ENCODE results near the gene SLC6A11.

SLC6A11 gene

GRCh38 chr3:10816019-10816862 lies at the start of gene SLC6A11:
TSS of gene SLC6A11 (plus strand) at chr3:10816228. CDS start at chr3:10816266, 38 bp downstream.
- DNase-seq (ENCODE audit: low spot score), result no peak

- DNase-seq (ENCODE audit: low spot score), result no peak
Measured at GRCh38 chr3:10768708-10769394, 47.2 kb upstream of the SLC6A11 start.

- DNase-seq (ENCODE audit: low spot score), result no peak
Measured at GRCh38 chr3:10770547-10770946, 45.5 kb upstream of the SLC6A11 start.

GRCh38 chr3:10770981-10771380 lies 45.0 kb upstream of the SLC6A11 start:
- DNase-seq (ENCODE audit: low spot score), result no peak

DNA sequence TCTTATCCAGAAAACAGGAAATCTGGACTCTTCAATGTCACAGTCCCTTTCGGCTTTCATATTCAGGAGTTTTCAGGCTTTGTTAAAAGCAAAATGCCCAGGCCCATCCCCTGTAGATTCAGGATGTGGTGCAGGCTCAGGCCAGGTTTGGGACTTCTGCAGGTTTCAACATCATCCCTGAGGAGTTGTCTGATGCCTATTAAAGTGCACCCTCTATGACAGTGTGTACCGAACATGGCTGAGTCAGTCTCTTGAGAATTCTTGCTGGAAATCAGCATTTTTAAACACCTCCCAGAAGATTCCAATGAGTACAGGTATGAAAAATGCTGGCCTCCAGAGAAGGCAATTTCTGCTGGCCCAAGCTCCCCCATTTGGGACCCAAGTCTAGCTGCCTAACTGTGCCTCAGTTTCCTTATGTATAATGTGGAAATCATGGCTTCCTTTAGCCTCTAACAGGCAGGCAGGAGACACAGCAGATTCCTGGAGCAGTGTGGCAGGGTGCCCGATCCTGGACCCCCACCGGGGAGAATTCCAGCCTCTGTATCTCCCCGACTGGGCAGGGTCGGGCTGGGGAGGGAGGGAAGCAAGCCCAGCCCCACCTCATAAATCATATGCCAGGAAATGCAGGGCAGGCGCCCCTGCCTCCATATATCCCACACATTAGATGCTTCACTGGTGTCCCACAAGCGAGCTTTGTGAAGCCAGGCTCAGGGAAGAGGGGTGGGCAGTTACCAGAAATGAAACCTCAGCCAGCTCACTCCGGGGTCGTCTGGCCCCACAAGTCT lies 44.4 kb upstream of the SLC6A11 start:
- peak; percentile 6 for DNase-seq (ENCODE audit: low spot score)

GRCh38 chr3:10772271-10773161 lies 43.5 kb upstream of the SLC6A11 start:
- DNase-seq (ENCODE audit: low spot score), result peak; percentile 6

DNA sequence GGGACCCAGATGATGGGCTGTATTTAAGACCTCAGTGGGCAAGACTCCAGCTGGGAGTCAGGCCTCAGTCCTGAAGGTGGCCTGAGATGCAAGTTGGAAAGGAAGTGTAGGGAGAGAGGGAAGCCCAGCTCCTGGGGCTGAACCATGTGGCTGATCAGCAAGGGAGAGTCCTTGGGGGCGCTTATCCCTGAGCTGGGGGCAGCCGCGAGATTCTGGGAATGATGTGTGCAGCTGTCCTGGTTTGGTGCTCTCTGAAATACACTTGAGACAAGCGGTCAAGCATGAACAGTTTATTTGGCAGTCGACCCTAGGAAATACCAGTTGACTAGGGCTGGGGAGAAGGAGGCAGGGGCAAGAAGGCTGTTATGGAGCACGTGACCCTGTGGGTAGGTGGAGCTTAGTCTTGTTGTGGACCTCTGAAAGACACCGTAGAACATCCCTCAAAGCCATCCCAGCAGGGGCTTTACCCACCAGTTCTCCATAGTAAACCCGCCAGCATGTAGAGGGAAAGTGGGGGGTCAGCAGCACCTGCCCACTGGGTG lies 41.8 kb upstream of the SLC6A11 start:
- DNase-seq (ENCODE audit: low spot score), result no peak

- DNase-seq (ENCODE audit: low spot score), result no peak
Measured at GRCh38 chr3:10774825-10775224, 41.2 kb upstream of the SLC6A11 start.

- DNase-seq (ENCODE audit: low spot score), result no peak
Measured at GRCh38 chr3:10775259-10775658, 40.8 kb upstream of the SLC6A11 start.

DNA sequence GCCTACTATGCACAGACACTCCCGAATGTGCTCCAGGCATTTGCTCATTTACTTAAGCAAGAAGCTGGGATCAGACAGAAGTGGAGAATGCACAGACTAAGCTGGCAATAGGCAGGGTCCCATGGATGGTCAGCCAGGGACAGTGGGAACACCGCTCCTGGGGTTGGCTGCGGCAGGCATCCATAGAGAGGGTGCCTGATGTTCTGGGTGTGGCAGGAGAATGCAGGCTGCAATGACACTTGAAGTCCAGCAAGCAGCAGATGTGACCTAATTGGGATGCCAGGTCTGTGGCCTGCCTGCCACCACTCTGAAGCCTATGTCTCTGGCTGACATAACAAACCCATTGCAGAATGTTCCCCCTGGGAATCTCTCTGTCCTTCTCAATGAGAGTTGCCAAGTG lies 40.2 kb upstream of the SLC6A11 start:
- no peak for DNase-seq (ENCODE audit: low spot score)

DNA sequence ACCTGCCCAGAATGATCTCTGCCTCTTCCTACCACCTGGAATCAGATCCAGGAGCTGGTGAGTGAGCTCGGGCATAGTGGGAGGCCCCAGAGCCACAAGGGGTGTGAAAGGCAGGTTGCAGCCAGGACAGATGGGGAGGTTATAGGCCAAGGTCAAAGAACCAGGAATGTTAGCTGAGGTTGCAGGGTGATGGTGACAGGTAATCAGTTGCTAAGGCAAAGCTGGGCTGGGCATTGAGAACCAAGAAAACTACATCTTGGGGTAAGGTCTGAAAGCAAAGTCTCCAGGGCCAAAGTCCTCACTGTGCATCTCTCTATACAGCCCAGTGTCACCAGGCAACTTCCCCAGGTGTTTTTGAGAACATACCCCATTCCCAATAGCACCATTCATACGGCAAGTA lies 38.4 kb upstream of the SLC6A11 start:
- DNase-seq (ENCODE audit: low spot score), result no peak

DNA sequence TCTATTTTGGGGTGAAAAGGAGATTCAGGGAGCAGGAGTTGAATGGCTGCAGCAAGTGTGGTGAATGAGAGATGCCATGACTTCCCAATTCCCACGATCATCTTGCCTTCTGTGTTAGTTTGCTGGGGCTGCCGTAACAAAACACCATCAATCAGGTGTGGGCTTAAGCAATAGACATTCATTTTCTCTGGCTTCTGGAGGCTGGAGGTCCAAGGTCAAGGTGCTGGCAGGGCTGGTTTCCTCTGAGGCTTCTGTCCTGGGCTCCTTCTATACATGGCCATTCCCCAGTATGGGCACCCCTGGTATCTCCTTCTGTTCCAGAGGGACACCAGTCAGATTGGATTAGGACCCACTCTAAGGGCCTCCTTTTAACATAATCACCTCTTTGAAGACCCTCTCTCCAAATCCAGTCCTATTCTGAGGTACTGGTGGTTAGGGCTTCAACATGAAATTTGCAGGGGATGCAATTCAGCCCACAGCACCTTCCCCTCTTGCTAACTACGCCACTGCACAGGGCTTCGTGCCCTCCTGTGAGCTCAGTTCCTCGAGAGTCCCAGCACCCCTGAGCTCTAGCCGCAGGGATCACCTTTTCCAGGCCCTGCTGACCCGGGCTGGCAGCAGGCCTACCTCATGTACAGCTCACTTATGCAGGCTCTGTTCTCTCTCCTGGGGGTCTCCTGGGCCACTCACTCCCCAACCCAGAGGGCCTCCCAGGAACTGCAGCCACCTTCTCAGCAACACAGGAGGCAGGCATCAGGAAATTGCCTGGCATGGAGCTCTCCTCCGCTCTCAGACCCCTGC lies 37.3 kb upstream of the SLC6A11 start:
- DNase-seq (ENCODE audit: low spot score), result no peak

DNA sequence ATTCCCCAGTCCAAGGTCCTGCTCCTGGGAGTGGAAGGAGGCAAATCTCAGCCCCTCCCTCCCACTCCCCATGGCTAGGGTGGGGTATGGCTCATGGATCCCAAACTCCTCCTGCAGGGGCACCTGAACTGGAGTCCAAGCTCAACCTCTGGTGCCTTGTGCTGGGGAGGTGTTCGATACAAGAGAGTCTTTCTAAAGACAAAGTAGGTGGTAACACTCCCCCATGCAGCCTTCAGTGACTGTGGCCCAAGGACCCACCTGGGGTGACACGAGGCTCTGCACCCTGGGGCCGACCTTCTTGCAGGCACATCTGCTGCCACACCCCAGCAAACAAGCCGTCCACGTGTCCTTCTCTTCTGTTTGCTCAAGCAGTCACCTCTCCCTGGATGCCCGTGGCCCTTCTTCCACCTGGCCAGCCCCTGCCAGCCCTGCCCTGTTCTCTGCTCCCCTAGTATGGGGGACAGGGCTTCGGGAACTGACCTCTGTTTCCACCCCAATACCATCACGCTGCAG lies 36.7 kb upstream of the SLC6A11 start:
- no peak for DNase-seq (ENCODE audit: low spot score)

DNA sequence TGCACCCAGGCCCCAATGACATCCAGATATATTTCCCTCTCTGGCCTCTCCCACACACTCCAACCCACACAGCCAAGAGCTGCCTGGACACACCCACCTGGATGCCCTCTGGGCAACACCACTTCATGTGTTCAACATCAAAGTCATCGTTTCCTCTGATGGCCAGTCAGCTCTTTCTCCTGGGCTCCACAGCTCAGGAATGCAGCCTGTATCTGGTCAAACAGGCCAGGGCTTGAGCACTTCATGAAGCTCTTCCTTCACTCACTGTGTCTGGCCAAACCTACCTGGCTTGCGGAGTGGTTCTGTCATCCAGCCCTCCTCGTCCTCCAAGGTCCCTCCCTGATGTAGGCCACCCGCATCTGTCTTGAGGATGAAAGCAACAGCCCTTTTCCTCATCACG lies 35.8 kb upstream of the SLC6A11 start:
- DNase-seq (ENCODE audit: low spot score), result no peak

GRCh38 chr3:10780922-10781321 lies 35.1 kb upstream of the SLC6A11 start:
- DNase-seq (ENCODE audit: low spot score), result no peak

GRCh38 chr3:10781981-10782380 lies 34.0 kb upstream of the SLC6A11 start:
- no peak for DNase-seq (ENCODE audit: low spot score)

DNA sequence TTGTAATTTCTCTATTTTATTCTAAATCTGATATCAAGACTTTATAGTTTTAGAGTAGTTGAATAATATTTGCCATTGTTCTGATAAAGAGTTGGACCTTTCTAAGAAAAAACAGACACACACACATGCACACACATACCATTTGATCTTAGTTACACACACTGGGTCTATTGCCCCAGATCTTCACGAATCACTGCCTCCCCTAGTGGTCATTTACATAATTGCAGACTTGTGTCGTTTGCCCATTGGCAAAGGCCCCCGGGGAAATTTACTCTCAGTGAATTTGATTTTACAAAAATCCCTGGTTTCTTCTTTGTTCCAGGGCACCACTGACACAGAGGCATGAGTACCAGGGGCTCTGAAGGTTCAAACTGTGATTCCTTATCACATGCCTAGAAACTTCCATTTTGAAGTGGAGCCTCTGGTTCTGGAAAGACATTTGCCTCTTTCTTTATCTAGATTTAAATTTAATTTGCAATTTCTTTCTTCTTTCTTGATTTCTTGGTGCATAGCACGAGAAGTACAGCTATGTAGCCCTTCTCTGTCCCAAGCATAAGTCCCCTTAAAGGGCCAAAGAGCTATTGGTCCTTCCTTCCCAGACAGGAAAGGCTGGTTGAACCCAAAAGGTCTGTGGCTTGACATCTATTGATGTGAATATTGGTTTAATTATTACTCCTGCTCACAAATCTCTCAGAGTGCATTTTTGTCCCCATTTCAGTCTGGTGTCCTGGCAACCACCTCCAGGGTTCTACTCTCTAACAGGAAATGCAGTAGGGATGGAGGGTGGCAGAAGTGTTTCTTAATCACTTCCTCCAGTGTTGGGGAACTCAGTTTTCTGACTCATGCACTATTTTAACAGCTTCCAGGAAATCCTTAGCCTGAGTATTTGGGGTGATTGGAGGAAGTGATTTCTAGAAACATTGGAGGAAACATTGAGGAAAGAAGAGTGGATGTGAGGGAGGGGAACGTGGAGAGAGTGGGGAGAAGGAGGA lies 32.4 kb upstream of the SLC6A11 start:
- peak; percentile 26 for DNase-seq (ENCODE audit: low spot score)

GRCh38 chr3:10786640-10787039 lies 29.4 kb upstream of the SLC6A11 start:
- no peak for DNase-seq (ENCODE audit: low spot score)

- DNase-seq (ENCODE audit: low spot score), result no peak
Measured at GRCh38 chr3:10788451-10788850, 27.6 kb upstream of the SLC6A11 start.

Data from kidney tubule cell (primary cell).